ENCODE results near the gene BECN2. TPM values are rescaled to one million over a fixed set of nuclear protein-coding genes. Genes with fewer than 3 reads are reported as not detected.

Gene BECN2
- total and polyA plus RNA-seq, 9 donors, result 0.09 to 1.3 (median 0.48) TPM

Other genes starting within 250 kb of the BECN2 start
- gene EXO1, start 109.6 kb upstream of the BECN2 start, total RNA-seq, result 6.4 TPM
- gene EXO1, start 109.6 kb upstream of the BECN2 start, polyA plus RNA-seq (ENCODE audit: insufficient read depth in 1 of 8, insufficient read length in 8 of 8, low replicate concordance in 1 of 8), result 1 to 10 TPM; 6.6 to 10.0 (median 7.9) TPM
- 12.5 TPM for gene MAP1LC3C, start 41.3 kb downstream of the BECN2 start, total RNA-seq
- 10 to 100 TPM; 10.2 to 21.6 (median 15.5) TPM for gene MAP1LC3C, start 41.3 kb downstream of the BECN2 start, polyA plus RNA-seq (ENCODE audit: insufficient read depth in 1 of 8, insufficient read length in 8 of 8, low replicate concordance in 1 of 8)